ENCODE measurements around the gene ITGAL. TPM values are rescaled to one million over a fixed set of nuclear protein-coding genes. Genes with fewer than 3 reads are reported as not detected.
"Not testable (repeated sequence)": the region's sequence is repeated elsewhere in the genome, so short reads cannot be mapped to it uniquely, and the experiment has no call there.

The ITGAL gene
- total RNA-seq, 2 donors from 2014 or later = 648 to 717 TPM

DNA sequence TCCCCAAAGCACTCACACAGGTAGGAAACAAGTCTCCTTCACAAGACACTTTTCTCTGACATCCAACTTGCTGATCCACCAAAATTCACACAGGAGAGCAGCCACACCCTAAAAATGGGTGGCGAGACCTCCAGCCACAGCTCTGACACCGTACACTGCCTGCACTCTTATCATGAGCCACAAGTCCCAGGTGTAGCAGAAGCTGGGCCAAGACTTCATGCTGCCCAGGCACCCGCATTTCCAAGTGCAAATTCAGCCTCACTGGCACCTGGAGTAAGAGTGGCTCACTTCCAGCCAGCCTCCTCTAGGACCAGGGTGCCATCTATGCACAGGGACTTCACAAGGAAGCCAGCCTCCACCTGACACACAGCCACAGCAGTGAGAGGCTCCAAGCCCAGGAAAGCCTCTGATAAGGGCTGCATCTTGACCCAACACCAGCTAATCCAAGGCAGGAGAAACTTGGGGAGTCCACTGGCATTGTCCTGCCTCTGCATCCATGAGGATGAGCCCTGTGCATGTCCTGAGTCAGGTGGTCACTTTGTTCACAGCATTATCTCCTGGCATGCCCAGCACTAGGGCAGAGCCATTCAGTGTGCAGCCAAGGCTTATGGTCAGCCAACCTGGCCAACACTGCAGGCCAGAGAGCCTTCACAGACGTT is 56.4 kb downstream of the ITGAL start:
- Mint-ChIP-seq H3K36me3 (no peaks in the 10 kb centered on the region), H3K27me3 (no peaks in the 10 kb centered on the region), H3K9me3 (no peaks in the 10 kb centered on the region), H3K4me1 (ENCODE audit: low read depth in 2 of 2) (peaks cover 17 to 35% of the 10 kb centered on the region in 2 donors), H3K27ac (peak overlapping the region; percentile 26 to 91), H3K4me3 (no peak overlapping the region)
- DNase-seq (ENCODE audit: low spot score) (no peak), ATAC-seq (no peak)

DNA sequence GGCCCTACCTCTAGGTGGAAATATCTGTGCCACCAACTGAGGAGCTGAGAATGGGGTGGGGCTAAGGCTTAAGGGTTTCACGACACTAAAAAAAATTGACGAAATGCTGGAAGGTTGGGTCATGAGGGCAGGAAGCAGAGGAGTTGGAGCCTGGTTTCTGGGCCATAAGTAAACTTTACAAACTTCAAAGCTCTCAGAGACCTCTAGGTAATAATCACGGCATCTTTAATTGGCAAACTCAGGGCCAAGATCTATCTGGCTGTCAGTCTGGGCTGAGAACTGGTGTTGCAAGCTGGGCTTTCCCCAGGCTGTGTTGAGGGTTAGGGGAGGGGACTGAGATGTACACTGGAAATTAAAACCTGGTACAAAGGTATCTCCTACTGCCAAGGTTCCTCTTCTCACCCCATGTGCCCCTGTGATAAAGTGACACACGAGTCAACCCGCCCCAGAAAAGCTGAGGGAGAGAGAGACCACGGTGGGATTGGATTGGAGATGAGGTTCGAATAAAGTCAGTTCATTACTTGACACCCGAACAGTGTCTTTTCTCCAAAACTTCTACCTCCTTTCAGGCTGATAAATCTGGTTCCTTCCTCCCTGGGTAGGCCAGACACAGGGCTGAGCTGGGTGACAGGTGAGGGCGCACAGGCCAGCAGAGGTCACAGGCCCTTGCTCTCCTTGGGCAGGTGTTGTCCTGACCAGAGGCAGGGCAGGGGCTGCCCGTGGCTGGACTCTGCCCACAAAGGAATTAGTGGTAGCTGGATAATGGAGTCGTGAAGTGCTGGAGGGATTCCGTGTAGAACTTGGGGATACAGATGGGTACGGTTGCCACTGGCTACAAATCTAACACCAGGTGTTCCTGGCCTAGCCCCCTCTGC is 57.9 kb downstream of the ITGAL start:
- Mint-ChIP-seq H3K4me1 (ENCODE audit: low read depth in 2 of 2) (peaks cover 23 to 36% of the 10 kb centered on the region in 2 donors), H3K27ac (peak overlapping the region; percentile 71 to 91), H3K27me3 (no peaks in the 10 kb centered on the region), H3K9me3 (no peaks in the 10 kb centered on the region), H3K36me3 (no peaks in the 10 kb centered on the region), H3K4me3 (peak overlapping the region; percentile 45)
- ATAC-seq = no peak
- no peak for DNase-seq (ENCODE audit: low spot score)

DNA sequence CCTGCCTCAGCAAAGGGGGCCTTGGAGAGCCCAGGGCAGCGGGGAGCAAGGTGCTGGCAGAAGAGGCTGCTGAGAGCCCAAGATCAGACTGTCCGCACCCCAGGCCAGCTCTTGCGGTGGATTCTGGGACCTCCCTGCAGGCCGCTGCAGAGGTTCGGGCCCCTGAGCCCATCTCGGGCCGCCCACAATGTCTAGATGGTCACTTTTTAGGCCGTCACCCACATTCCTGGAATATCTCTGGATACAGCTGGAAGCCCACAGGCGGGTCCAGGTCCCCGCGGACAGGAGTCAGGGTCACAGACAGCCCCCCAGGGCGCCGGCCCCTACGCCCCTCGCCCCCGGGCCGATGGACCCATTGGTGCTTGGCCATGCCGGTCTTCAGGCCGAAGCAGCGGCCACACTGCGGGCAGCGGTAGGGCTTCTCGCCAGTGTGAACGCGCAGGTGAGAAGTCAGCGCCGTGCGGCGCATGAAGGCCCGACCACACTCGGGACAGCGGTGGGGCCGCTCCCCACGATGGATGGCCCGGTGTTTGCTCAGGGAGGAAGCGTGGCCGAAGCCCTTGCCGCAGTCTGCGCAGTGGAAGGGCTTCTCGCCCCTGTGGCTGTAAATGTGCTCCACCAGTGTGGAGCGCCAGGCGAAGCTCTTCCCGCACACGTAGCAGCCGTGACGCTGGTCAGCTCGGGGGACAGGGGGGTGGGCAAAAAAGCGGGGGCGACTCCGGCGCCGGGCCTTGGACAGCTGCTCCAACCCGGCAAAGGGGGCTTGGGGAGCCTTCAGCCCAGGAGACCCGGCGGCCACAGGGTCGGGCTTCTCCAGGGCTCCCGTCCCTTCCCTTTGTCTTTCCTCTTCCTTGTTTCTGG is 60.0 kb downstream of the ITGAL start:
- H3K36me3 Mint-ChIP-seq = no peaks in the 10 kb centered on the region
- no peak for ATAC-seq
- H3K4me1 Mint-ChIP-seq (ENCODE audit: low read depth in 2 of 2) = peaks cover 30 to 41% of the 10 kb centered on the region in 2 donors
- H3K4me3 Mint-ChIP-seq = peak overlapping the region; percentile 97
- no peaks in the 10 kb centered on the region for H3K27me3 Mint-ChIP-seq
- no peak for DNase-seq (ENCODE audit: low spot score)
- peak overlapping the region; percentile 94 to 96 for H3K27ac Mint-ChIP-seq
- H3K9me3 Mint-ChIP-seq = no peaks in the 10 kb centered on the region

DNA sequence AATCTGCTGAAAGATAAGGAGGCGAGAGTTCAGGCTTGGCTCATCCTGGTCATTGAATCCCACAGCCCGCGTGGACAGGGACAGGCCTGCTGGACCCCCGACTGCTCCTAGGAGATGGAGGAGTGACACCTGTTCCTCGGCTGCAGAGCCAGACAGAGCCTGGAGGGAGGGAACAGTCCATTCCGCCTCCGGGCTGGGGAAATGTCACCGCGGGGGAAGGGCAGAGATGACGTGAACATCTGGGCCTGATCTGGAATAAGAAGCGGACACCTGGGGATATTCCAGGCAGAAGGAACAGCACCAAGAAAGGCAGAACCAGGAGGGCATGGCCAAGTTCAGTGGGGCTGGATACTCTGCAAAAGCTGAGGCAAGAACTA is 60.6 kb downstream of the ITGAL start:
- H3K27ac Mint-ChIP-seq = peak overlapping the region; percentile 94 to 96
- ATAC-seq (no peak), DNase-seq (ENCODE audit: low spot score) (no peak)
- H3K4me1 Mint-ChIP-seq (ENCODE audit: low read depth in 2 of 2) = peaks cover 24 to 35% of the 10 kb centered on the region in 2 donors
- peak overlapping the region; percentile 97 for H3K4me3 Mint-ChIP-seq
- no peaks in the 10 kb centered on the region for H3K36me3 Mint-ChIP-seq
- H3K27me3 Mint-ChIP-seq = no peaks in the 10 kb centered on the region
- no peaks in the 10 kb centered on the region for H3K9me3 Mint-ChIP-seq

DNA sequence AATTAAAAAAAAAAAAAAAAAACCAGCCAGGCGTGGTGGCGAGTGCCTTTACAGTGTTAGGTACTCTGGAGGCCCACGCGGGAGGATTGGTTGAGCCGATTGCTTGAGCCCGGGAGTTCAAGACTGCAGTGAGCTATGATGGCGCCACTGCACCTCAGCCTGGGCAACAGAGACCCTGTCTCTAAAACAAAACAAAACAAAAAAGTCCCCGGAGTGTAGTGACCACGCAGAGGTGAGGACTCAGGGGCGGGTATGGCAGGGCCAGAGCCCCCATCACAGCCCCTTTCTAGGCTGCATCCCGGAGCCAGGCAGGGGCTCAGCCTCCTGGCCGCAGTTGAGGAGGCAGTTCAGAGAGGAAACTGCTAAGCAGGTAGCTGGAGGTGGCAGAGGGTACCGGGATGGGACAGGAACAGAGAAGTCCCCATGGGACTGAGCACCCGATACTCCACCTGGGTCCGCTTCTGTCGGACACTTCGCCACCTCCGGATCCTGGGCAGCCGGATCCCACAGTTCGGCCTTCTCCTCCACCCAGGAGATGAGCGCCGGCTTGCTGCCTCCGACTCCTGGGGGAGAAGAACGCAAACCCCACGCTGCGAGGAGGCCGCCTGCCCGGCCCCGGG is 61.3 kb downstream of the ITGAL start:
- ATAC-seq = peak; percentile 1 to 14
- Mint-ChIP-seq H3K27me3 (no peaks in the 10 kb centered on the region), H3K4me1 (ENCODE audit: low read depth in 2 of 2) (peaks cover 24 to 32% of the 10 kb centered on the region in 2 donors), H3K9me3 (no peaks in the 10 kb centered on the region), H3K4me3 (peak overlapping the region; percentile 97), H3K36me3 (no peaks in the 10 kb centered on the region), H3K27ac (peak overlapping the region; percentile 94 to 96)
- DNase-seq (ENCODE audit: low spot score) = no peak

DNA sequence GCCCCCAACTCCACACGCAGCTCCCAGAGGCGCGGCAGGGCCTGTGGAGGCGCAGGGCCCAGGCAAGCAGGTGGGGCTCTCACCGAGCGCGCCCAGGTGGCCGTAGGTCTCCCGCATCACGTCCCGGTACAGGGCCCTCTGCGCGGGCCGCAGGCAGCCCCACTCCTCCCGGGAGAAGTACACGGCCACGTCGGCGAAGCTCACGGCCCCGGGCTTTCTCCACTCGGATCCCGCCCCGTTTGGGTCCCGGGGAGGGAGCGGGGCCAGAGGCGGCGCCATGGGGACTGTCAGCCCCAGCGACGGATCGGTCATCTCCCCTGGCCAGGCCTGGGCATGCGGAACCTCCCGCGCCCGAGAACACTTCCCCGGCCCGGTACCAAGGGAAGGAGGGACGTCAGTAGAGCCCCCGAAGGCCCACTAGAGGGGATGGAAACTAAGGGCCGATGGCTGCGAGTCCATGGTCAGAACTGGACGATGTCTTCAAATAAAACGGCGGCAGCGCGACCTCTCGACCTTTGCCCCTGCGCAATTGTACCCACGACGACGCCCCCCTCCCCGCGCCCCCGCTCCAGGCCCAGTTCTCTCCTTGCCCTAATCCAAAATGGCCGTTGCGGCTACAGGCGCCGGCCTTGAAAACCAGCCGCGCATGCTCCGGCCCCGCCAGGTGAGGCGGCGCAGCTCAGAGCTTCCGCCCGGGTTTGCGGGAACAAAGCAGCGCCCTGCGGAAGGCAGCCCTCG is 62.0 kb downstream of the ITGAL start, which contains the start of gene ZNF747:
Gene ZNF747, minus strand, starts transcription at position 491 of the 738 bp plus-strand sequence. Its CDS starts 179 bp downstream, at position 312.
- Mint-ChIP-seq H3K9me3 (no peaks in the 10 kb centered on the region), H3K27me3 (no peaks in the 10 kb centered on the region), H3K36me3 (no peaks in the 10 kb centered on the region), H3K4me3 (peak within 1 kb of the TSS; percentile 97), H3K27ac (peak within 1 kb of the TSS; percentile 94 to 96), H3K4me1 (ENCODE audit: low read depth in 2 of 2) (peaks cover 24 to 32% of the 10 kb centered on the region in 2 donors)
- peak; percentile 85 to 91 for ATAC-seq
- DNase-seq (ENCODE audit: low spot score) = peak; percentile 89

DNA sequence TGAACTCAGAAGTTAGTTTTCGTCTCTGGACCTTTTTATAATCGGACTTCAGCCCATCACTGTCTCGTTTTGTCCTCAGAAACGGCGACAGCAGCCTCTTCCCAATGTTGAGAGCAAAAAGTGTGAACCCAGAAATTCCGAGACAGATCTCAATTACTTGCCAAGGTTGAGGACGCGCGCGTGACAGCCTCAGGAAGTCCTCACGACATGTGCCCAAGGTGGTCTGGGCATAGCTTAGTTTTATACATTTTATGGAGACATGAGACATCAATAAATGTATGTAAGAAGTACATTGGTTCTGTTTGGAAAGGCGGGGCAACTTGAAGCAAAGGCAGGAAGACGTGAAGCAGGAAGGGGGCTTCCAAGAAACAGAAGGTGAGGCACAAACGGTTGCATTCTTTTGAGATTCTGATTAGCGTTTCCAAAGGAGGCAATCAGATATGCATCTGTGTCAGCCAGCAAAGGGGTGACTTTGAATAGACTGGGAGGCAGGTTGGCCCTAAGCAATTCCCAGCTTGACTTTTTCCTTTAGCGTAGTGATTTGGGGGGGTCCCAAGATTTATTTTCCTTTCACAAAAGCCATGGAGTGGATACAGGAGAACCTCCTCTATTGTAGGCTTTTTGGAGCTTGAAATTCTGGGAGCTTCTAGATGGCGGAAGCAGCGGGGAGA is 62.7 kb downstream of the ITGAL start:
- Mint-ChIP-seq H3K27ac (peak overlapping the region; percentile 94 to 96), H3K9me3 (no peaks in the 10 kb centered on the region), H3K36me3 (no peaks in the 10 kb centered on the region), H3K4me1 (ENCODE audit: low read depth in 2 of 2) (peaks cover 23 to 30% of the 10 kb centered on the region in 2 donors), H3K27me3 (no peaks in the 10 kb centered on the region), H3K4me3 (peak overlapping the region; percentile 97)
- DNase-seq (ENCODE audit: low spot score) (no peak), ATAC-seq (peak; percentile 1 to 5)

DNA sequence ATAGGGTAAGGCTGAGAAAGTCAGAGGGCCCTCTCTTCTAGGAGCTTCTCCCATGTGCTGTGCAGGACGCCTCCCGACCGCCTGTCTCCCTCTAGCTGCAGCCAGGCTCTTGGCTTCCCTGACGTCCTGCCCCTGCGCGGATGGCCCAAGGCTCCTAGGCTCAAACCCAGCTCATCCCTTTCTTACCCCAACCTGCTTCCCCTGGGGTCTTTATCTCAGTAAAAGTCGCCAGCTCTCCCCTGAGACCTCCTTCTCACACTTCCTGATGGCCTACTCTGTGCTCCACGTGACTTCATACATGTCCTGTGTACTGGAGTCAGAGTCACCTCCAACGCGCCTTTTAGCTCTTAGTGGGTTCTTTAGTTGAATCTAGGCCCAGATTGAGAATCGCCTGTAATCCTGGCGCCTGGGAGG is 63.2 kb downstream of the ITGAL start:
- Mint-ChIP-seq H3K36me3 (no peaks in the 10 kb centered on the region), H3K9me3 (no peaks in the 10 kb centered on the region), H3K27me3 (no peaks in the 10 kb centered on the region), H3K27ac (peak overlapping the region; percentile 94 to 96), H3K4me3 (peak overlapping the region; percentile 97), H3K4me1 (ENCODE audit: low read depth in 2 of 2) (peaks cover 20 to 24% of the 10 kb centered on the region in 2 donors)
- peak; percentile 72 to 73 for ATAC-seq
- peak; percentile 71 for DNase-seq (ENCODE audit: low spot score)

DNA sequence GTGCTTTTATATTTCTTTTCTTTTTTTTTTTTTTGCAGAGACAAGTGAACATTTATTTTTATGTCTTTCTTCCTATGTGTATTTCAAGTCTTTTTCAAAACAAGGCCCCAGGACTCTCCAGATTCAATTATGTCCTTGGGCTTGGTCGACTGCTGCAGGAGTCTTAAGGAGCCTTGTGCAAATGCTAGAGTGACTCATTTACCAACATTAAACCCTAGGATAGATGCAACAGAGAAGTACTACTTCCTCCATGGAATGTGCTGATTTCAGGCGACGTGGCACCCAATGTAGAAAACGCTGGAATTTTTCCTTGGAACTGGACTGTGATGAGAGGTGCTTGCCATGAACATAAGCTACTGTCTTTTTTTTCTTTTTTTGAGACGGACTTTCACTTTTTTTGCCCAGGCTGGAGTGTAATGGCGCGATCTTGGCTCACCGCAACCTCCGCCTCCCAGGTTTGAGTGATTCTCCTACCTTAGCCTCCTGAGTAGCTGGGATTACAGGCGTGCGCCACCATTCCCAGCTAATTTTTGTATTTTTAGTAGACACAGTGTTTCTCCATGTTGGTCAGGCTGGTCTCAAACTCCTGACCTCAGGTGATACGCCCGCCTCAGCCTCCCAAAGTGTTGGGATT is 64.0 kb downstream of the ITGAL start:
- H3K36me3 Mint-ChIP-seq; DNase-seq (ENCODE audit: low spot score); H3K9me3 Mint-ChIP-seq; ATAC-seq; H3K27me3 Mint-ChIP-seq: not testable (repeated sequence)
- Mint-ChIP-seq H3K4me1 (ENCODE audit: low read depth in 2 of 2) (peaks cover 20% of the 10 kb centered on the region in 2 donors), H3K27ac (peak overlapping the region; percentile 94 to 96), H3K4me3 (peak overlapping the region; percentile 97)

DNA sequence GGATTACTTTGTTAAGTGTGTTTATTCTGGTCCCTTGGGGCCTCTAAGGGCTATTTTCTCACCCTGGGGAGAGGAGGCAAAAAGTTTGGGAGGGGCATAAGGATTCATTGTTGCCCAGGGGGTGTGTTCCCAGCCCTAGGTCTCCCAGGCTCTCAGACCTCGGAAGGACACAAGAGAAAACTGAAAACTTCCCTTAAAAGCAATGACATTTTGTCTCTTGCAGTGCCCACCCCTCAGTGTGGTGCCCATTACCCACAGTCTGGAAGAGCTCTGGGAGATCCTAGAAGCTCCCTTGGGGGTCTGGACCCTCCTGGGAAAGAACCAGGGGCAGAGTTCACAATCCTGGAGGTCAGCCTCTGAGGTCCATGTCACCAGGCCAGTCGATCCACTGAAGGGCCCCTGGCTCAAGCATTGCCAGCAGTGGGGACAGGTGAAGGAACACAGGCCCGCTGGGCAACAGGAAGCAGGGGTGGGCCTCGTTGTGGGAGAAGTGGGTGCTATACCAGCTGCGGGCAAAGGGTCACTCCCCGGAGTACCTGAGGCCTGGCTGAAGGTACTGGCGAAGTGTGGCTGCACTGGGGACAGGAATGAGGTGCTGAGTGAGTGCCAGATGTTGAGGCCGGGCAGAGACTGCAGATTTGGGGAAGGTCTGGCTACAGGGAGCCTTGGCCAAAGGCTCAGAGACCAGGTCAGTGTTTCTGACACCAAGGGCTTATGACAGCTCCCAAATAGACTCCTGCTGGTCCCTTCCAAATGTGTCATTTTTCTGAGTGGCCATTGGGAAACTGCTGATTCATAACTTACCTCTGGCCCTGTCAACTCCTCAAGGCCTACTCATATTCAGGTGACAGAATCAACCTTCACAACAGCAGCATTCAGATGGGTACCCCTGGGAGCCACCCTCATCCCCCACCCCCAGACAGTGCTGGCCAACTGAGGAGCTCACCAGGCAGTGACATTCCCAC is 66.7 kb downstream of the ITGAL start:
- no peaks in the 10 kb centered on the region for H3K27me3 Mint-ChIP-seq
- peak overlapping the region in 1 of 2 donors; percentile 13 for H3K27ac Mint-ChIP-seq
- H3K9me3 Mint-ChIP-seq = no peaks in the 10 kb centered on the region
- DNase-seq (ENCODE audit: low spot score) (no peak), ATAC-seq (no peak)
- H3K4me3 Mint-ChIP-seq = no peak overlapping the region
- peaks cover 16% of the 10 kb centered on the region in 2 donors for H3K4me1 Mint-ChIP-seq (ENCODE audit: low read depth in 2 of 2)
- H3K36me3 Mint-ChIP-seq = no peaks in the 10 kb centered on the region

DNA sequence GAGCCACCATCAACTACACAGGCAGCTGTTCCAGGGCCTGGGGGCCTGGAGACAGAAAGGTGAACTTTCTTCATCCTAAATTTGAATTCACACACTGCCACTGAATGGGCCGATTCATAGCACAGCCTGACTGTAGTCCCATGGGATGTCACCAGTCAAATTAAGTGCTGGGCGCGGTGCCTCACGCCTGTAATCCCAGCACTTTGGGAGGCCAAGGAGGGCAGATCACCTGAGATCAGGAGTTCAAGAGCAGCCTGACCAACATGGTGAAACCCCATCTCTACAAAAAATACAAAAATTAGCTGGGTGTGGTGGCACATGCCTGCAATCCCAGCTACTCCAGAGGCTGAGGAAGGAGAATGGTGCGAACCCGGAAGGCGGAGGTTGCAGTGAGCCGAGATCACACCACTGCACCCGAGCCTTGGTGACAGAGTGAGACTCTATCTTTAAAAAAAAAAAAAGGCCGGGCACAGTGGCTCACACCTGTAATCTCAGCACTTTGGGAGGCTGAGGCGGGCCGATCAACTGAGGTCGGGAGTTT is 67.5 kb downstream of the ITGAL start:
- peaks cover 13 to 14% of the 10 kb centered on the region in 2 donors for H3K4me1 Mint-ChIP-seq (ENCODE audit: low read depth in 2 of 2)
- H3K27ac Mint-ChIP-seq; DNase-seq (ENCODE audit: low spot score); H3K27me3 Mint-ChIP-seq; H3K4me3 Mint-ChIP-seq; H3K9me3 Mint-ChIP-seq; ATAC-seq; H3K36me3 Mint-ChIP-seq: not testable (repeated sequence)
